EL (cell line): ENCODE data around the gene GAGE12J.
"Not testable (repeated sequence)": the region's sequence is repeated elsewhere in the genome, so short reads cannot be mapped to it uniquely, and the experiment has no call there.

ENCODE experiments used
- DNase-seq: peaks from one replicate; pipeline ENCODE4 v3.0.0-alpha.2; 2016

GAGE12J gene

GRCh38 chrX:49312176-49312575 is 9.7 kb upstream of the GAGE12J start:
- DNase-seq, result no peak

GRCh38 chrX:49316085-49316484 is 5.8 kb upstream of the GAGE12J start:
- no peak for DNase-seq

GRCh38 chrX:49322266-49322665 is 429 bp downstream of the GAGE12J start:
- DNase-seq, result not testable (repeated sequence)

GRCh38 chrX:49323735-49324134 is 1.9 kb downstream of the GAGE12J start:
- not testable (repeated sequence) for DNase-seq

- not testable (repeated sequence) for DNase-seq
Observed at GRCh38 chrX:49330421-49330820, 8.6 kb downstream of the GAGE12J start.

GRCh38 chrX:49331282-49331681 is 9.4 kb downstream of the GAGE12J start, which contains the start of gene GAGE13:
Gene GAGE13 (plus strand): TSS chrX:49331582. CDS start chrX:49332738, 1,156 bp downstream.
- not testable (repeated sequence) for DNase-seq

- DNase-seq, result not testable (repeated sequence)
Observed at GRCh38 chrX:49331841-49332240, 10.0 kb downstream of the GAGE12J start.

- not testable (repeated sequence) for DNase-seq
Observed at GRCh38 chrX:49341449-49341848, 19.6 kb downstream of the GAGE12J start.

- not testable (repeated sequence) for DNase-seq
Observed at GRCh38 chrX:49344496-49345175, 22.8 kb downstream of the GAGE12J start.

- not testable (repeated sequence) for DNase-seq
Observed at GRCh38 chrX:49345402-49345801, 23.6 kb downstream of the GAGE12J start.

- not testable (repeated sequence) for DNase-seq
Observed at GRCh38 chrX:49346150-49346549, 24.3 kb downstream of the GAGE12J start.
